Measurements from ENCODE around the gene DGLUCY.

Gene DGLUCY

GRCh38 chr14:91098591-91098990 is 15.3 kb upstream of the DGLUCY start:
- Histone ChIP-seq H3K36me3 (no peaks in the 10 kb centered on the region), H3K4me1 (no peaks in the 10 kb centered on the region), H3K4me3 (no peak overlapping the region), H3K27me3 (no peaks in the 10 kb centered on the region), H3K27ac (no peak overlapping the region), H3K9me3 (no peaks in the 10 kb centered on the region)
- no peak for TF ChIP-seq CTCF (IDR thresholded peaks at IDR 0.05)
- no peak for DNase-seq
- intact Hi-C loops (cut with DNase I; ENCODE audit: low total_unique reads), result no loop called here

GRCh38 chr14:91100102-91100501 is 13.8 kb upstream of the DGLUCY start:
- Histone ChIP-seq H3K4me3 (no peak overlapping the region), H3K27me3 (no peaks in the 10 kb centered on the region), H3K4me1 (no peaks in the 10 kb centered on the region), H3K36me3 (no peaks in the 10 kb centered on the region), H3K27ac (no peak overlapping the region), H3K9me3 (no peaks in the 10 kb centered on the region)
- no peak for TF ChIP-seq CTCF (IDR thresholded peaks at IDR 0.05)
- DNase-seq, result no peak
- intact Hi-C loops (cut with DNase I; ENCODE audit: low total_unique reads), result no loop called here

GRCh38 chr14:91103116-91103515 is 10.8 kb upstream of the DGLUCY start:
- Histone ChIP-seq H3K9me3 (no peaks in the 10 kb centered on the region), H3K27me3 (no peaks in the 10 kb centered on the region), H3K4me1 (no peaks in the 10 kb centered on the region), H3K4me3 (no peak overlapping the region), H3K27ac (no peak overlapping the region), H3K36me3 (no peaks in the 10 kb centered on the region)
- intact Hi-C loops (cut with DNase I; ENCODE audit: low total_unique reads), result no loop called here
- DNase-seq, result no peak
- no peak for TF ChIP-seq CTCF (IDR thresholded peaks at IDR 0.05)

GRCh38 chr14:91108941-91109611 is 4.8 kb upstream of the DGLUCY start:
- no peaks in the 10 kb centered on the region for H3K27me3 ChIP-seq
- no peaks in the 10 kb centered on the region for H3K36me3 ChIP-seq
- peak in 1 of 2 donors; percentile 52 for DNase-seq
- TF ChIP-seq CTCF (IDR thresholded peaks at IDR 0.05), result no peak
- H3K4me1 ChIP-seq, result peaks cover 0 to 27% (median 16%) of the 10 kb centered on the region in 4 donors
- no peaks in the 10 kb centered on the region for H3K9me3 ChIP-seq
- peak overlapping the region in 1 of 2 donors; percentile 14 for H3K27ac ChIP-seq
- intact Hi-C loops (cut with DNase I; ENCODE audit: low total_unique reads), result no loop called here
- H3K4me3 ChIP-seq, result no peak overlapping the region

GRCh38 chr14:91111443-91111842 is 2.4 kb upstream of the DGLUCY start:
- Histone ChIP-seq H3K36me3 (no peaks in the 10 kb centered on the region), H3K27me3 (no peaks in the 10 kb centered on the region), H3K4me3 (no peak overlapping the region), H3K9me3 (no peaks in the 10 kb centered on the region), H3K27ac (no peak overlapping the region), H3K4me1 (peaks cover 0 to 42% (median 28%) of the 10 kb centered on the region in 4 donors)
- DNase-seq, result no peak
- no peak for TF ChIP-seq CTCF (IDR thresholded peaks at IDR 0.05)
- intact Hi-C loops (cut with DNase I; ENCODE audit: low total_unique reads), result no loop called here

- no peak for DNase-seq
- no peaks in the 10 kb centered on the region for H3K36me3 ChIP-seq
- no peak overlapping the region for H3K27ac ChIP-seq
- H3K4me3 ChIP-seq, result no peak overlapping the region
- H3K27me3 ChIP-seq, result no peaks in the 10 kb centered on the region
- no peaks in the 10 kb centered on the region for H3K9me3 ChIP-seq
- TF ChIP-seq CTCF (IDR thresholded peaks at IDR 0.05), result no peak
- intact Hi-C loops (cut with DNase I; ENCODE audit: low total_unique reads), result no loop called here
- peaks cover 0 to 49% (median 32%) of the 10 kb centered on the region in 4 donors for H3K4me1 ChIP-seq
Measured at GRCh38 chr14:91112194-91112593, 1.7 kb upstream of the DGLUCY start.

All from tibial artery (tissue), 4 donors.